ENCODE results near the gene LGR4.

GRCh38 chr11:27444801-27445215, 27.8 kb downstream of the LGR4 start:
- TF ChIP-seq EZH2 (IDR thresholded peaks at IDR 0.05; ENCODE audit: insufficient read depth, poor library complexity, severe bottlenecking) (no peak), EZH2phosphoT487 (IDR thresholded peaks at IDR 0.05; ENCODE audit: insufficient read depth, low read depth) (no peak)
